Neural progenitor cell (in vitro differentiated cells): ENCODE data around the gene TGM4.

Experiments used
- EZH2 ChIP-seq: fragments of 200-600 bp; sonication (generic); IDR thresholded peaks from 2 replicates; pipeline ENCODE4 v1.6.1; 2017; ENCODE audit warnings: antibody characterized with exemption, mild to moderate bottlenecking, moderate library complexity
- TF ChIP-seq, protein P1 (sequence below): fragments of 200-600 bp; sonication (generic); IDR thresholded peaks from 2 replicates; pipeline ENCODE4 v1.5.1; 2017; ENCODE audit warnings: antibody characterized with exemption, mild to moderate bottlenecking

DNA sequence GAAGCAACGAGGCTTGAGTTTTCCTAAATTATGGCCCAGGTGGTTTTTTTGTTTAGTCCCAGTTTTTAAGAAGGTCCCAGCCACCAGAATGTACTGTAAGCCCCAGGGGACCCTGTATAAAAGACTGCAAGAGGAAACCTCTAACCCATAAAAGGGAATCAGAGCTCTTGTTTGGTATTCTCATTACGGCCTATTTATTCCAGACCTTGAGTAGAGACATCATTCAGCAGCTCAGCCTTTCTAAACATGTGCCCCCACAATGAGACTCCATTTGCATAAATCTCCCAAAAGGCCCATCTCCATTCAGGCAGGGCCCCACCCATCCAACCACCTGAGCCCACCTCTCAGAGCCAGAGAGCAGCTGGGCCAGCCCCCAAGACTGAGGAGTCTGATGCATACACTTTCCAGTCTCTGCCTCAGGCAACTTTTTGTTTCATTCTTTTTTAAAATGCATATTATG is 75.9 kb downstream of the TGM4 start:
- TF ChIP-seq, protein P1, sequence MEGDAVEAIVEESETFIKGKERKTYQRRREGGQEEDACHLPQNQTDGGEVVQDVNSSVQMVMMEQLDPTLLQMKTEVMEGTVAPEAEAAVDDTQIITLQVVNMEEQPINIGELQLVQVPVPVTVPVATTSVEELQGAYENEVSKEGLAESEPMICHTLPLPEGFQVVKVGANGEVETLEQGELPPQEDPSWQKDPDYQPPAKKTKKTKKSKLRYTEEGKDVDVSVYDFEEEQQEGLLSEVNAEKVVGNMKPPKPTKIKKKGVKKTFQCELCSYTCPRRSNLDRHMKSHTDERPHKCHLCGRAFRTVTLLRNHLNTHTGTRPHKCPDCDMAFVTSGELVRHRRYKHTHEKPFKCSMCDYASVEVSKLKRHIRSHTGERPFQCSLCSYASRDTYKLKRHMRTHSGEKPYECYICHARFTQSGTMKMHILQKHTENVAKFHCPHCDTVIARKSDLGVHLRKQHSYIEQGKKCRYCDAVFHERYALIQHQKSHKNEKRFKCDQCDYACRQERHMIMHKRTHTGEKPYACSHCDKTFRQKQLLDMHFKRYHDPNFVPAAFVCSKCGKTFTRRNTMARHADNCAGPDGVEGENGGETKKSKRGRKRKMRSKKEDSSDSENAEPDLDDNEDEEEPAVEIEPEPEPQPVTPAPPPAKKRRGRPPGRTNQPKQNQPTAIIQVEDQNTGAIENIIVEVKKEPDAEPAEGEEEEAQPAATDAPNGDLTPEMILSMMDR: no peak
- no peak for TF ChIP-seq EZH2
